ENCODE measurements around the gene CLEC11A.
"Not testable (repeated sequence)": the region's sequence is repeated elsewhere in the genome, so short reads cannot be mapped to it uniquely, and the experiment has no call there.

The CLEC11A gene

DNA sequence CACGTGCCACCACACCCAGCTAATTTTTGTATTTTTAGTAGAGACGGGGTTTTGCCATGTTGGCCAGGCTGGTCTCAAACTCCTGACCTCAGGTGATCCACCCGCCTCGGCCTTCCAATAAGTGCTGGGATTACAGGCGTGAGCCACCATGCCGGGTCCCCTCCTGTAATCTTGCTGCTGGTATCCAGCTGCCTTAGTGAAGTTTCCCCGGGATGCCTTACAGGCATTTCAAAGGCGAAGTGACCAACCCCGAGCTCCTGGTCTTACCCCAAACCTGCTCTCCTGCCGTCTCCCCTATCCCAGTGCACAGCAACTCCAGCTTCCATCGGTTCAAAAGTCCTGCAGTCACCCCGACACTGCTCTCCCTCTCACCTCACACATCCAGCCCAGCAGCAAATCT is 43.6 kb downstream of the CLEC11A start:
- H3K4me3 ChIP-seq (ENCODE audit: low read depth, low read length); H3K79me2 ChIP-seq (ENCODE audit: control insufficient read depth, insufficient read depth, low read length, unreplicated experiment); H3K27ac ChIP-seq (ENCODE audit: low read depth, low read length); H3K36me3 ChIP-seq (ENCODE audit: insufficient read depth, low read length); H2AFZ ChIP-seq (ENCODE audit: low read length, unreplicated experiment); H3K4me1 ChIP-seq (ENCODE audit: control insufficient read depth, insufficient read depth, low read length, unreplicated experiment); H3K27me3 ChIP-seq (ENCODE audit: insufficient read depth, low read length): not testable (repeated sequence)

DNA sequence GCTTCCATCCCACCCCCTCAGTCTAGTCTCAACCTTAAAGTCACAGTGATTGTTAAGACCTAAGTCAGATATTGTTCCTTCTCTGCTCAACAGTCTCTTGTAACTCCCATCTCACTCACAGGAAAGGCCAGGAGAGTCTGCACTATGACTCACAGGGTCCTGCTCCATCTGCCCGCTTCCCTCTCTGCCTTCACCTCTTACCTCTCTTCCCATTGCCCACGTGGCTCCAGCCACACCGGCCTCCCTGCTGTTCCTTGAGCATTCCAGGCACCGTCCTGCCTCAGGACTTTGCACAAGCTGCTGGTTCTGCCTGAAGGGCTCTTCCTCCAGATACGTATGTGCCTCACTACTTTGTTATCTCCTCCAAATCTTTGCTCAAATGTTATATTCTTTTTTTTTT is 44.1 kb downstream of the CLEC11A start:
- not testable (repeated sequence) for H2AFZ ChIP-seq (ENCODE audit: low read length, unreplicated experiment); H3K4me1 ChIP-seq (ENCODE audit: control insufficient read depth, insufficient read depth, low read length, unreplicated experiment); H3K27me3 ChIP-seq (ENCODE audit: insufficient read depth, low read length)

DNA sequence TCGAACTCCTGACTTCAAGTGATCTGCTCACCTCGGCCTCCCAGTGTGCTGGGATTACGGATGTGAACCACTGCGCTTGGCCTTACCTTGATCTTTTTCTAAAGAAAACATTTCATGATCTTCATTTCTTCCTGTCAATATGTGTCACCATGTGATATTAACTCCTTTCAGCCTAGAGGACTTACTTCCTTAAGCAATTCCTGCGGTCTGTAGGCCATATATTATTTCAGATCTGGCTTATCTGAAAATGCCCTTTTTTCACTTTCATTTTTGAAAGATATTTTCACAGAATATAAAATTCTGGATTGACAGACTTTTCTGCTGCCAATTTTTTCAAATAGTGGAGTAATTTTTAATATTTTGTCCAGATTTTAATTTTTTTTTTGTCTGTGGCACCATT is 45.1 kb downstream of the CLEC11A start:
- H2AFZ ChIP-seq (ENCODE audit: low read length, unreplicated experiment): no peak overlapping the region
- H3K4me1 ChIP-seq (ENCODE audit: control insufficient read depth, insufficient read depth, low read length, unreplicated experiment): no peaks in the 10 kb centered on the region
- no peak overlapping the region for H3K4me3 ChIP-seq (ENCODE audit: low read depth, low read length)
- no peak overlapping the region for H3K27ac ChIP-seq (ENCODE audit: low read depth, low read length)
- H3K79me2 ChIP-seq (ENCODE audit: control insufficient read depth, insufficient read depth, low read length, unreplicated experiment): no peaks in the 10 kb centered on the region
- H3K36me3 ChIP-seq (ENCODE audit: insufficient read depth, low read length): no peaks in the 10 kb centered on the region
- no peaks in the 10 kb centered on the region for H3K27me3 ChIP-seq (ENCODE audit: insufficient read depth, low read length)

More for the DNA sequence above, 44.1 kb downstream of the CLEC11A start:
- not testable (repeated sequence) for H3K4me3 ChIP-seq (ENCODE audit: low read depth, low read length); H3K27ac ChIP-seq (ENCODE audit: low read depth, low read length); H3K36me3 ChIP-seq (ENCODE audit: insufficient read depth, low read length); H3K79me2 ChIP-seq (ENCODE audit: control insufficient read depth, insufficient read depth, low read length, unreplicated experiment)

DNA sequence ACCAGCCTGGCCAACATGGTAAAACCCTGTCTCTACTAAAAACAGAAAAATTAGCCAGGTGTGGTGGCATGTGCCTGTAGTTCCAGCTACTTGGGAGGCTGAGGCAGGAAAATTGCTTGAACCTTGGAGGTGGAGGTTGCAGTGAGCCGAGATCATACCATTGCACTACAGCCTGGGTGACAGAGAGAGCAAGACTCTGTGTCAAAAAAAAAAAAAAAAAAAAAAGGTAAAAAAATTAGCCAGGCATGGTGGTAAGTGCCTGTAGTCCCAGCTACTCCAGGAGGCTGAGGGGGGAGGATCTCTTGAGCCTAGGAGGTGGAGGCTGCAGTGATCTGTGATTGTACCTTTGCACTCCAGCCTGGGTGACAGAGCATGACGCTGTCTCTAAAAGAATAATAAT is 47.0 kb downstream of the CLEC11A start, which contains the start of gene GPR32:
GPR32 (plus strand) TSS at position 301 of the 400 bp plus-strand sequence. CDS start 137 bp downstream, outside the sequence.
- H3K27ac ChIP-seq (ENCODE audit: low read depth, low read length); H3K4me1 ChIP-seq (ENCODE audit: control insufficient read depth, insufficient read depth, low read length, unreplicated experiment); H2AFZ ChIP-seq (ENCODE audit: low read length, unreplicated experiment); H3K4me3 ChIP-seq (ENCODE audit: low read depth, low read length); H3K36me3 ChIP-seq (ENCODE audit: insufficient read depth, low read length); H3K79me2 ChIP-seq (ENCODE audit: control insufficient read depth, insufficient read depth, low read length, unreplicated experiment); H3K27me3 ChIP-seq (ENCODE audit: insufficient read depth, low read length): not testable (repeated sequence)

DNA sequence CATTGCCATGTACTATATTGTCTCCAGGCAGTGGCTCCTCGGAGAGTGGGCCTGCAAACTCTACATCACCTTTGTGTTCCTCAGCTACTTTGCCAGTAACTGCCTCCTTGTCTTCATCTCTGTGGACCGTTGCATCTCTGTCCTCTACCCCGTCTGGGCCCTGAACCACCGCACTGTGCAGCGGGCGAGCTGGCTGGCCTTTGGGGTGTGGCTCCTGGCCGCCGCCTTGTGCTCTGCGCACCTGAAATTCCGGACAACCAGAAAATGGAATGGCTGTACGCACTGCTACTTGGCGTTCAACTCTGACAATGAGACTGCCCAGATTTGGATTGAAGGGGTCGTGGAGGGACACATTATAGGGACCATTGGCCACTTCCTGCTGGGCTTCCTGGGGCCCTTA is 47.7 kb downstream of the CLEC11A start:
- Histone ChIP-seq H2AFZ (ENCODE audit: low read length, unreplicated experiment) (no peak overlapping the region), H3K4me3 (ENCODE audit: low read depth, low read length) (no peak overlapping the region), H3K79me2 (ENCODE audit: control insufficient read depth, insufficient read depth, low read length, unreplicated experiment) (no peaks in the 10 kb centered on the region), H3K27ac (ENCODE audit: low read depth, low read length) (no peak overlapping the region), H3K27me3 (ENCODE audit: insufficient read depth, low read length) (no peaks in the 10 kb centered on the region), H3K4me1 (ENCODE audit: control insufficient read depth, insufficient read depth, low read length, unreplicated experiment) (no peaks in the 10 kb centered on the region), H3K36me3 (ENCODE audit: insufficient read depth, low read length) (no peaks in the 10 kb centered on the region)

DNA sequence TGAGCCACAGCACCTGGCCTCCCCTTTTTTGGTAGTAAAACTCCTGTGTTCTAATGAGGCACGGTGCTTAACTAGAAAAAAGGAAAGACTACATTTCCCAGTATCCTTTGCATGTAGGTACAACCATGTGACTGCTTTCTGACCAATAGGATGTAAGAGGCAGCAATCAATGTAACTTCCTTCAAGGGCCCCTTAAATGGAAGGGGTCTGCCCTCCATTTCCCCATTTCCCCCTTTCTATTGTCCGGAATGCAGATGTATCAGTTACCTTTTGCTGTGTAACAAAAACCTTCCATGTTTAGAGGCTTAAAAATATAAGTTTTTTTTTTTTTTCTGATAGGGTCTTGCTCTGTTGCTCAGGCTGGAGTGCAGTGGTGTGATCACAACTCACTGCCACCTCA is 49.3 kb downstream of the CLEC11A start:
- H3K4me3 ChIP-seq (ENCODE audit: low read depth, low read length): no peak overlapping the region
- no peak overlapping the region for H2AFZ ChIP-seq (ENCODE audit: low read length, unreplicated experiment)
- H3K79me2 ChIP-seq (ENCODE audit: control insufficient read depth, insufficient read depth, low read length, unreplicated experiment): no peaks in the 10 kb centered on the region
- H3K27ac ChIP-seq (ENCODE audit: low read depth, low read length): no peak overlapping the region
- no peaks in the 10 kb centered on the region for H3K36me3 ChIP-seq (ENCODE audit: insufficient read depth, low read length)
- peaks cover 4% of the 10 kb centered on the region; the same call in 1 of the 2 replicates for H3K27me3 ChIP-seq (ENCODE audit: insufficient read depth, low read length)
- H3K4me1 ChIP-seq (ENCODE audit: control insufficient read depth, insufficient read depth, low read length, unreplicated experiment): no peaks in the 10 kb centered on the region

DNA sequence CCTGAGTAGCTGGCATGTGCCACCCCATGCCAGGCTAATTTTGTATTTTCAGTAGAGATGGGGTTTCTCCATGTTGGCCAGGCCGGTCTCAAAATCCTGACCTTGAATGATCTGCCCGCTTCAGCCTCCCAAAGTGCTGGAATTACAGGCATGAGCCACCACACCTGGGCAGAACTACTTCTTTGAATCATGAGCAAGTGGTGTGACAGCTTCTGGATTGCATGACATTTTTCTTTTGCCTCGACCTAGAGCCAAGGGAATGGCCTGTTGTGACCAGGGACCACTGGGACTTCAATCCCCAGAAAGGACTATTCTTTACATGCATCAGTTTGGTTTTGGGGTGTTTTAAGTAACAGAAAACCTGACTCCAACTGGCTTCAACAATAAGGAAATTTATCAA is 49.7 kb downstream of the CLEC11A start:
- H2AFZ ChIP-seq (ENCODE audit: low read length, unreplicated experiment); H3K79me2 ChIP-seq (ENCODE audit: control insufficient read depth, insufficient read depth, low read length, unreplicated experiment); H3K4me3 ChIP-seq (ENCODE audit: low read depth, low read length): not testable (repeated sequence)

DNA sequence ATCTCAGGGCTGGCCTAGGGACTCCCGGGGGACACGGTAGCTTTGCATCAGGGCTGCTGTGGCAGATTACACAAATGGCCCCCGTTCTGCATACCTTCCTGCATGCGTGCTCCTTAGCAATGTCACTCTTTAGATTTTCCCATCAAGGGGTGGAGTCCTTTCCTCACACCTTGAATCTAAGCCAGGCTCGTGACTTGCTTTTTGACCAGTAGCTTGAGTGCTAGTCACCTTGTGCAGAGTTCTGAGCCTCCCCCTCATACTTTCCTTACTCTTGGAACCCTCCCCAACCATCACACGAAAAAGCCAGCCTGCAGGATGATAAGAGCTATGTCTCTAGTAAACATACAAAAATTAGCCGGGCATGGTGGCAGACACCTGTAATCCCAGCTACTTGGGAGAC is 50.3 kb downstream of the CLEC11A start:
- not testable (repeated sequence) for H3K4me3 ChIP-seq (ENCODE audit: low read depth, low read length); H3K27ac ChIP-seq (ENCODE audit: low read depth, low read length); H2AFZ ChIP-seq (ENCODE audit: low read length, unreplicated experiment); H3K36me3 ChIP-seq (ENCODE audit: insufficient read depth, low read length); H3K4me1 ChIP-seq (ENCODE audit: control insufficient read depth, insufficient read depth, low read length, unreplicated experiment); H3K79me2 ChIP-seq (ENCODE audit: control insufficient read depth, insufficient read depth, low read length, unreplicated experiment)
- peaks cover 13% of the 10 kb centered on the region for H3K27me3 ChIP-seq (ENCODE audit: insufficient read depth, low read length)

More for the DNA sequence above, 49.7 kb downstream of the CLEC11A start:
- H3K4me1 ChIP-seq (ENCODE audit: control insufficient read depth, insufficient read depth, low read length, unreplicated experiment); H3K27me3 ChIP-seq (ENCODE audit: insufficient read depth, low read length); H3K36me3 ChIP-seq (ENCODE audit: insufficient read depth, low read length); H3K27ac ChIP-seq (ENCODE audit: low read depth, low read length): not testable (repeated sequence)
